GM18868 (cell line): Measurements from ENCODE around the gene GUCA2B.

ENCODE experiments used
- ATAC-seq: cut with Tn5 transposase; IDR thresholded peaks from one replicate; pipeline ENCODE4 v1.9.1; 2021; ENCODE audit warnings: mild to moderate bottlenecking, moderate library complexity; ENCODE audit not compliant: unreplicated experiment

The GUCA2B gene

GRCh38 chr1:42142894-42143675 is 10.1 kb upstream of the GUCA2B start:
- no peak for ATAC-seq

- no peak for ATAC-seq
These were observed 9.1 kb upstream of the GUCA2B start for GRCh38 chr1:42143896-42144710.

GRCh38 chr1:42144711-42145388 is 8.4 kb upstream of the GUCA2B start:
- ATAC-seq, result no peak

- ATAC-seq, result no peak
These were observed 7.9 kb upstream of the GUCA2B start for GRCh38 chr1:42145389-42145716.

- ATAC-seq, result no peak
These were observed 7.2 kb upstream of the GUCA2B start for GRCh38 chr1:42145764-42146625.

- no peak for ATAC-seq
These were observed 6.4 kb upstream of the GUCA2B start for GRCh38 chr1:42146626-42147320.

GRCh38 chr1:42148166-42148565 is 5.0 kb upstream of the GUCA2B start:
- no peak for ATAC-seq

GRCh38 chr1:42150651-42151050 is 2.6 kb upstream of the GUCA2B start:
- no peak for ATAC-seq

GRCh38 chr1:42152119-42152518 is 1.1 kb upstream of the GUCA2B start:
- no peak for ATAC-seq

- no peak for ATAC-seq
These were observed 414 bp downstream of the GUCA2B start for GRCh38 chr1:42153624-42154023.

- ATAC-seq, result no peak
These were observed 1.5 kb downstream of the GUCA2B start for GRCh38 chr1:42154685-42155084.

GRCh38 chr1:42155362-42155761 is 2.2 kb downstream of the GUCA2B start:
- no peak for ATAC-seq

- no peak for ATAC-seq
These were observed 4.5 kb downstream of the GUCA2B start for GRCh38 chr1:42157667-42158066.

- ATAC-seq, result no peak
These were observed 5.0 kb downstream of the GUCA2B start for GRCh38 chr1:42158189-42158588.

- no peak for ATAC-seq
These were observed 9.0 kb downstream of the GUCA2B start for GRCh38 chr1:42162181-42162580.

- ATAC-seq, result no peak
These were observed 9.9 kb downstream of the GUCA2B start for GRCh38 chr1:42163114-42163513.

GRCh38 chr1:42163536-42164503 is 10.6 kb downstream of the GUCA2B start:
- no peak for ATAC-seq

- no peak for ATAC-seq
These were observed 11.6 kb downstream of the GUCA2B start, which contains the start of gene GUCA2A for GRCh38 chr1:42164551-42165420. TSS of gene GUCA2A (minus strand) at chr1:42164745. CDS start at chr1:42164712, 33 bp downstream.
